Measurements from ENCODE around the gene CCNG2. TPM values are rescaled to one million over a fixed set of nuclear protein-coding genes. Genes with fewer than 3 reads are reported as not detected.

The CCNG2 gene
- total and polyA plus RNA-seq, 4 experiments from 2014 or later, result 17.0 to 22.9 (median 20.2) TPM

DNA sequence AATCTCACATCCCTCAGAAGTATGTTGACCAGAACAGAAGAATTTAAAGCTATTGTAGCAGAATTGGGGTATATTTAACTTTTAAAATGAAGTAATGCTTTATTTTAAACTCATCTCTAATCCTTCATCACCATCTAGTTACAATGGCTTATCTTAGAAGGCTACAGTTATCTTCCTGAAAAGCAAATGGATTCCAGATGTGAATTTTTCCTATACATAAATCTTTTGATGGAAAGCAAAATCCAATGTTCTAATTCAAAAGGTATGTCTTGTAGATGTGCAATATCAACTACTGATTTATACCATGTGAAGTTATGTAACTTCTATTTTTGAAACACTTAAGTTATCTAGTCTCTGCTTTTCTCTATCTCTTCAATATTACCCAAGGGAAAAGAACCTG is 47.6 kb downstream of the CCNG2 start:
- H3K4me1 Mint-ChIP-seq, result no peaks in the 10 kb centered on the region
- Histone ChIP-seq H3K27ac (ENCODE audit: low read depth, low read length) (no peak overlapping the region), H3K9me3 (ENCODE audit: control insufficient read depth in 1 of 2, low read length in 2 of 2) (no peaks in the 10 kb centered on the region), H3K4me1 (ENCODE audit: insufficient read depth, low read length) (no peaks in the 10 kb centered on the region), H3K27me3 (ENCODE audit: insufficient read depth, low read length) (no peaks in the 10 kb centered on the region), H3K4me3 (ENCODE audit: low read length in 2 of 2) (no peak overlapping the region), H3K36me3 (ENCODE audit: insufficient read depth, low read length) (no peaks in the 10 kb centered on the region)
- no peaks in the 10 kb centered on the region for H3K36me3 Mint-ChIP-seq
- peaks cover 0 to 2% (median 0%) of the 10 kb centered on the region in 8 donors for H3K9me3 Mint-ChIP-seq
- CTCF ChIA-PET (ENCODE audit: partially characterized antibody), result interaction anchor here (0.8 to 14.8 kb wide), 25 partner anchors 9 to 773 kb away, joined by 3 to 440 read pairs (median 10); partner anchors contain the start of gene CCNG2
- no peak overlapping the region for H3K27ac Mint-ChIP-seq
- H3K4me3 Mint-ChIP-seq, result no peak overlapping the region
- POLR2A ChIA-PET (ENCODE audit: partially characterized antibody), result interaction anchor here (1.8 kb wide), 1 partner anchor 111 kb away, joined by 7 read pairs; no protein-coding TSS in a partner anchor
- DNase-seq, result no peak
- intact Hi-C loops (cut with micrococcal nuclease), result no loop called here
- H3K27me3 Mint-ChIP-seq, result peaks cover 1 to 3% of the 10 kb centered on the region in 2 donors

DNA sequence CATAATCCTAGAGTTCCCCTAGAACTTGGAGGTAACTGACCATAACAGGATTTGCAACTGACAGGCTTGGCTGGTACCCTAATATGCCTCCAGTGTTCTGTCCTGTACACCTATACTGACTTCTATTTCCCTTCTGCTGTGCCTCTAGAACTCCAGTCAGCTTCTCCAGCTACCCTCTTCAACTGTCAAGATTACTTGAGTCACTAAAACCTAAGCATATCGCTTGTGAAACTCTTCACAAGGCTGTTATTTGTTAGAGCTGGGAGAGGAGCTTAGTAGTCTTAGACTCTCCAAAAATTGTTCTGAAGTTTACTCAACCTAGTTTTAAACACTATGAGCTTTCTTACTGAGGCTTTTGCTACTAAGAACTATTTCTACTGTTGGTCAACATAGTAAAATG is 52.0 kb downstream of the CCNG2 start:
- no peaks in the 10 kb centered on the region for H3K36me3 Mint-ChIP-seq
- peaks cover 3 to 4% of the 10 kb centered on the region in 2 donors for H3K27me3 Mint-ChIP-seq
- no peaks in the 10 kb centered on the region for H3K4me1 Mint-ChIP-seq
- no peaks in the 10 kb centered on the region for H3K9me3 ChIP-seq (ENCODE audit: control insufficient read depth in 1 of 2, low read length in 2 of 2)
- POLR2A ChIA-PET (ENCODE audit: partially characterized antibody), result no interaction called here
- CTCF ChIA-PET (ENCODE audit: partially characterized antibody), result interaction anchor here (1.4 to 14.8 kb wide), 2 partner anchors 113 to 150 kb away, joined by 5 to 440 read pairs; no protein-coding TSS in a partner anchor
- no peaks in the 10 kb centered on the region for H3K27me3 ChIP-seq (ENCODE audit: insufficient read depth, low read length)
- H3K4me3 ChIP-seq (ENCODE audit: low read length in 2 of 2), result no peak overlapping the region
- H3K9me3 Mint-ChIP-seq, result no peaks in the 10 kb centered on the region
- intact Hi-C loops (cut with micrococcal nuclease), result no loop called here
- H3K4me3 Mint-ChIP-seq, result no peak overlapping the region
- H3K27ac ChIP-seq (ENCODE audit: low read depth, low read length), result no peak overlapping the region
- H3K4me1 ChIP-seq (ENCODE audit: insufficient read depth, low read length), result no peaks in the 10 kb centered on the region
- no peak for DNase-seq
- H3K27ac Mint-ChIP-seq, result no peak overlapping the region
- no peaks in the 10 kb centered on the region for H3K36me3 ChIP-seq (ENCODE audit: insufficient read depth, low read length)

DNA sequence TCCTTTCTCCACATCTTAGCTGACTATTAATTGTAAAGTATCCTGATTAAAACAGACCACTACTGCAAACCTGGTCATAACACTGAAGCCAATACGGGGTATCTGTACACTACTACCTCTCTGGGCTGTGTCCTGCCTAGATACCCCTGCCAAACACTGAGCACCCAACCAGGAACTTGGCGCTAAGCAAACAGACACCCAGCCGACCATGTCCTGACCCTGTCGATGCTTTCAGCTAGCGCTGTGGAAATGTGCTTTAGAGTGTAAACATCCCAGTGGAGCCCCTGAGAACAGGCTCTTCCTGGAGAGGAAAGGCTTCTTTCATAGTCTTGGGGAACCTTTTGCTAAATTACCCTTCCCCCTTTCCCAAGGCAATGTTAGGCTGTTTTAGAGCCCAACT is 52.9 kb downstream of the CCNG2 start:
- Histone ChIP-seq H3K27ac (ENCODE audit: low read depth, low read length) (no peak overlapping the region), H3K27me3 (ENCODE audit: insufficient read depth, low read length) (no peaks in the 10 kb centered on the region), H3K36me3 (ENCODE audit: insufficient read depth, low read length) (no peaks in the 10 kb centered on the region), H3K4me3 (ENCODE audit: low read length in 2 of 2) (no peak overlapping the region), H3K9me3 (ENCODE audit: control insufficient read depth in 1 of 2, low read length in 2 of 2) (no peaks in the 10 kb centered on the region), H3K4me1 (ENCODE audit: insufficient read depth, low read length) (no peaks in the 10 kb centered on the region)
- intact Hi-C loops (cut with micrococcal nuclease), result no loop called here
- ChIA-PET CTCF (ENCODE audit: partially characterized antibody) (interaction anchor here (0.9 to 14.8 kb wide), 2 partner anchors 11 to 114 kb away, joined by 3 to 440 read pairs; no protein-coding TSS in a partner anchor), POLR2A (ENCODE audit: partially characterized antibody) (no interaction called here)
- no peak for DNase-seq
- H3K4me3 Mint-ChIP-seq, result no peak overlapping the region
- no peaks in the 10 kb centered on the region for H3K36me3 Mint-ChIP-seq
- H3K27me3 Mint-ChIP-seq, result peaks cover 3 to 4% of the 10 kb centered on the region in 2 donors
- no peaks in the 10 kb centered on the region for H3K4me1 Mint-ChIP-seq
- H3K27ac Mint-ChIP-seq, result no peak overlapping the region
- no peaks in the 10 kb centered on the region for H3K9me3 Mint-ChIP-seq

DNA sequence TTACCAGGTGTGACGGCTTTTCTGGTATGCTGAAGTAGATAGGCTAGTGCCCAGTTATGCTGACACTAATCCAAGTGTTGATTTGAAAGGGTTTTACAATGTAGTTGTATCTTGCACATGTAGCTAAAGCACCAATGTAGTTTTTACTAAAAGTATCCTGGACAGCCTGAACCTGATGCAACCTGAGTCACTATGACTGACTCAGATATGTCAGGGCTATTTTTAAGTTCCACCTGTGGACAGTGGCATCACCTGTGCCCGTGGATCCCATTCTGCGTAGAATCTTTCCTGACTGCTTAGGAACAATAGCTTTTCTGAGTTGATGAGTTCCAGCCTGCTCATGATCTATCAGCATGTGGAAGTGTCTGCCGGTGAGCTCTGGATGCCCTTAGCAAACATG is 58.1 kb downstream of the CCNG2 start:
- Mint-ChIP-seq H3K27ac (no peak overlapping the region), H3K4me1 (no peaks in the 10 kb centered on the region), H3K27me3 (peaks cover 2 to 4% of the 10 kb centered on the region in 2 donors), H3K4me3 (no peak overlapping the region), H3K9me3 (no peaks in the 10 kb centered on the region), H3K36me3 (no peaks in the 10 kb centered on the region)
- DNase-seq, result no peak
- POLR2A ChIA-PET (ENCODE audit: partially characterized antibody), result no interaction called here
- no peak overlapping the region for H3K27ac ChIP-seq (ENCODE audit: low read depth, low read length)
- intact Hi-C loops (cut with micrococcal nuclease), result no loop called here
- no peaks in the 10 kb centered on the region for H3K9me3 ChIP-seq (ENCODE audit: control insufficient read depth in 1 of 2, low read length in 2 of 2)
- H3K27me3 ChIP-seq (ENCODE audit: insufficient read depth, low read length), result no peaks in the 10 kb centered on the region
- no peaks in the 10 kb centered on the region for H3K4me1 ChIP-seq (ENCODE audit: insufficient read depth, low read length)
- CTCF ChIA-PET (ENCODE audit: partially characterized antibody), result interaction anchor here (5.3 kb wide), 1 partner anchor 12 kb away, joined by 37 read pairs; no protein-coding TSS in a partner anchor
- no peak overlapping the region for H3K4me3 ChIP-seq (ENCODE audit: low read length in 2 of 2)
- H3K36me3 ChIP-seq (ENCODE audit: insufficient read depth, low read length), result no peaks in the 10 kb centered on the region

DNA sequence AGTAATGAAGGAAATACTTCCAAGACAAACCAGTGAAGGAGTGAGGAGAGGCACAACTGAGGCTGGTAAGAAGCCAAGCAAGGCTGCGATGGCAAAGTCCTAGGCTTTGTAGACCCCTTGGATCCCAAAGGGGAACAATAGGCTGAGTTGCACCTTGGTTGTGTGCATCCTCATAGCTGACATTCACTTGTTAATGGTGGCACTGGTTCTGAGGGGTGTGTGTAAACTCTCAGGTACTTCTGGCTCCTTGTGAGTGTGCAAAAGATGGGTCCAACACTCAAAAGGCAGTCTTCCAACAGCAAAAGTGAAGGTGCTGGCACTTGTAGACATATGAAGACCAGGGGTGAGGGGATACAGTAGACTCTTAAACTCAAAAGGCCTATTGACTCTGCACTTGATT is 60.5 kb downstream of the CCNG2 start:
- no peak for DNase-seq
- H3K9me3 ChIP-seq (ENCODE audit: control insufficient read depth in 1 of 2, low read length in 2 of 2), result no peaks in the 10 kb centered on the region
- Mint-ChIP-seq H3K36me3 (no peaks in the 10 kb centered on the region), H3K27me3 (peaks cover 4 to 5% of the 10 kb centered on the region in 2 donors), H3K9me3 (peaks cover 0 to 2% (median 0%) of the 10 kb centered on the region in 8 donors), H3K4me1 (no peaks in the 10 kb centered on the region), H3K4me3 (no peak overlapping the region), H3K27ac (no peak overlapping the region)
- H3K27ac ChIP-seq (ENCODE audit: low read depth, low read length), result no peak overlapping the region
- H3K36me3 ChIP-seq (ENCODE audit: insufficient read depth, low read length), result no peaks in the 10 kb centered on the region
- ChIA-PET CTCF (ENCODE audit: partially characterized antibody) (interaction anchor here (1.0 kb wide), 1 partner anchor 14 kb away, joined by 4 read pairs; no protein-coding TSS in a partner anchor), POLR2A (ENCODE audit: partially characterized antibody) (no interaction called here)
- no peak overlapping the region for H3K4me3 ChIP-seq (ENCODE audit: low read length in 2 of 2)
- intact Hi-C loops (cut with micrococcal nuclease), result no loop called here
- no peaks in the 10 kb centered on the region for H3K4me1 ChIP-seq (ENCODE audit: insufficient read depth, low read length)
- no peaks in the 10 kb centered on the region for H3K27me3 ChIP-seq (ENCODE audit: insufficient read depth, low read length)

DNA sequence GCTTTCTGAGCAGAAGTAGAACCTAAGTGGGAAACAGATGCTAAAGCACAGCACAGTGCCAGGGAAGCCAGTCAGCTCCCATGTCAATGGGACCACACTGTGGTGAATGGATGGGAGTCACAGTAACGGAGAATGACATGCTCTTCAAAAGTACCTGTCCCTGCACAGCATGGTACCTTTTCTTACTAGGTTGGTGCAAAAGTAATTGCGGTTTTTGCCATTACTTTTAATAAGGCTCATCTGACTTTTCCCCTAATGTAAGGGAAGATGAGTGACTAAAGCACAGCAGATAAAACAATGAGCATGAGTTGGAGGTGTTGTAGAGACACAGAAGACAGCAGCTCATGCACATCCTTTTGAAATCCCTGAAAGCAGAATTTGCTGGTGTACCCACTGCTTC is 62.3 kb downstream of the CCNG2 start:
- Histone ChIP-seq H3K27me3 (ENCODE audit: insufficient read depth, low read length) (no peaks in the 10 kb centered on the region), H3K9me3 (ENCODE audit: control insufficient read depth in 1 of 2, low read length in 2 of 2) (no peaks in the 10 kb centered on the region), H3K27ac (ENCODE audit: low read depth, low read length) (no peak overlapping the region), H3K4me3 (ENCODE audit: low read length in 2 of 2) (no peak overlapping the region), H3K36me3 (ENCODE audit: insufficient read depth, low read length) (no peaks in the 10 kb centered on the region), H3K4me1 (ENCODE audit: insufficient read depth, low read length) (no peaks in the 10 kb centered on the region)
- Mint-ChIP-seq H3K4me1 (no peaks in the 10 kb centered on the region), H3K27ac (no peak overlapping the region), H3K27me3 (peaks cover 6 to 9% of the 10 kb centered on the region in 2 donors), H3K4me3 (no peak overlapping the region), H3K9me3 (peaks cover 0 to 2% (median 0%) of the 10 kb centered on the region in 8 donors), H3K36me3 (no peaks in the 10 kb centered on the region)
- no peak for DNase-seq
- POLR2A ChIA-PET (ENCODE audit: partially characterized antibody), result no interaction called here
- CTCF ChIA-PET (ENCODE audit: partially characterized antibody), result no interaction called here
- intact Hi-C loops (cut with micrococcal nuclease), result no loop called here
